Activated CD4-positive, alpha-beta T cell treated with anti-CD3 and anti-CD28 coated beads, Interleukin-2, amount 10 ng/mL, durations not matched to agents 24 days and 14 days (primary cell): ENCODE results near the gene SNX33. TPM values are rescaled to one million over a fixed set of nuclear protein-coding genes. Genes with fewer than 3 reads are reported as not detected.
A peak's percentile ranks its signal among the peaks of the same experiment; 100 is the strongest.
"Not testable (repeated sequence)": the region's sequence is repeated elsewhere in the genome, so short reads cannot be mapped to it uniquely, and the experiment has no call there.

ENCODE experiments used
- DNase-seq: peaks from one replicate; pipeline ENCODE4 v3.0.0; 2022
- H3K27ac Mint-ChIP-seq: one replicate; pipeline ENCODE4 v1.8.0; 2022; ENCODE audit warnings: mild to moderate bottlenecking, mixed read lengths
- H3K27me3 Mint-ChIP-seq: one replicate; pipeline ENCODE4 v1.8.0; 2022; ENCODE audit warnings: mixed read lengths
- H3K36me3 Mint-ChIP-seq: one replicate; pipeline ENCODE4 v1.8.0; 2022; ENCODE audit warnings: low read depth, mild to moderate bottlenecking, mixed read lengths
- H3K4me1 Mint-ChIP-seq: one replicate; pipeline ENCODE4 v1.8.0; 2021; ENCODE audit warnings: mixed read lengths
- H3K4me3 Mint-ChIP-seq: one replicate; pipeline ENCODE4 v1.8.0; 2022; ENCODE audit warnings: mild to moderate bottlenecking, moderate library complexity, mixed read lengths
- H3K9me3 Mint-ChIP-seq: one replicate; pipeline ENCODE4 v1.8.0; 2021; ENCODE audit warnings: mixed read lengths
- intact Hi-C: fragments of 100-400 bp; cut with micrococcal nuclease; formaldehyde crosslinking; loops from one replicate; pipeline ENCODE4 v1.15.1; 2023
- total RNA-seq: library from RNA; stranded (reverse); gene quantifications from 2 replicates; pipeline ENCODE4 v1.2.3, GENCODE V29; 2022

The SNX33 gene
- 4.1 TPM in 2 replicates for total RNA-seq

GRCh38 chr15:75647370-75648155, at the start of gene SNX33:
SNX33 (plus strand) TSS chr15:75647912; CDS start chr15:75649103, 1,191 bp downstream.
- Mint-ChIP-seq H3K27ac (peak within 1 kb of the TSS; percentile 79), H3K27me3 (peaks cover 7% of the 10 kb centered on the region), H3K36me3 (peaks cover 2% of the 10 kb centered on the region), H3K4me3 (peak within 1 kb of the TSS; percentile 90), H3K4me1 (peaks cover 37% of the 10 kb centered on the region), H3K9me3 (no peaks in the 10 kb centered on the region)
- intact Hi-C loops = no loop called here
- peak; percentile 89 for DNase-seq

GRCh38 chr15:75598361-75598760, 49.4 kb upstream of the SNX33 start:
- intact Hi-C loops = no loop called here
- Mint-ChIP-seq H3K4me3 (peak overlapping the region; percentile 59), H3K9me3 (no peaks in the 10 kb centered on the region), H3K27ac (peak overlapping the region; percentile 85), H3K36me3 (peaks cover 52% of the 10 kb centered on the region), H3K4me1 (peaks cover 36% of the 10 kb centered on the region), H3K27me3 (no peaks in the 10 kb centered on the region)
- no peak for DNase-seq

- no peak overlapping the region for H3K4me3 Mint-ChIP-seq
- H3K27me3 Mint-ChIP-seq = no peaks in the 10 kb centered on the region
- no peak overlapping the region for H3K27ac Mint-ChIP-seq
- H3K4me1 Mint-ChIP-seq = peaks cover 36% of the 10 kb centered on the region
- H3K36me3 Mint-ChIP-seq = peaks cover 55% of the 10 kb centered on the region
- intact Hi-C loops = no loop called here
- DNase-seq = no peak
- no peaks in the 10 kb centered on the region for H3K9me3 Mint-ChIP-seq
These were observed 48.3 kb upstream of the SNX33 start for GRCh38 chr15:75599401-75599800.

- no peak for DNase-seq
- Mint-ChIP-seq H3K4me1 (peaks cover 32% of the 10 kb centered on the region), H3K27ac (peak overlapping the region; percentile 88), H3K36me3 (peaks cover 62% of the 10 kb centered on the region), H3K9me3 (no peaks in the 10 kb centered on the region), H3K27me3 (no peaks in the 10 kb centered on the region), H3K4me3 (peak overlapping the region; percentile 65)
- intact Hi-C loops = loop anchor here (2.0 kb wide), 1 partner anchor 19 kb away; the partner anchor contains the start of gene SNUPN
These were observed 41.7 kb upstream of the SNX33 start for GRCh38 chr15:75606026-75606425.

- Mint-ChIP-seq H3K9me3 (no peaks in the 10 kb centered on the region), H3K4me3 (peak overlapping the region; percentile 65), H3K4me1 (peaks cover 30% of the 10 kb centered on the region), H3K27me3 (no peaks in the 10 kb centered on the region), H3K36me3 (peaks cover 60% of the 10 kb centered on the region), H3K27ac (peak overlapping the region; percentile 88)
- intact Hi-C loops = loop anchor here (2.0 kb wide), 1 partner anchor 18 kb away; the partner anchor contains the start of gene SNUPN
- peak; percentile 78 for DNase-seq
These were observed 40.7 kb upstream of the SNX33 start for GRCh38 chr15:75606711-75607699.

GRCh38 chr15:75616766-75617165, 30.9 kb upstream of the SNX33 start:
- Mint-ChIP-seq H3K4me3 (no peak overlapping the region), H3K9me3 (no peaks in the 10 kb centered on the region), H3K4me1 (peaks cover 20% of the 10 kb centered on the region), H3K36me3 (peaks cover 50% of the 10 kb centered on the region), H3K27me3 (no peaks in the 10 kb centered on the region), H3K27ac (no peak overlapping the region)
- no peak for DNase-seq
- intact Hi-C loops = no loop called here

- H3K4me3 Mint-ChIP-seq = peak overlapping the region; percentile 58
- DNase-seq = no peak
- intact Hi-C loops = loop anchor here (10.0 kb wide), 1 partner anchor 835 kb away; the partner anchor contains the start of gene CSK
- peaks cover 33% of the 10 kb centered on the region for H3K36me3 Mint-ChIP-seq
- no peaks in the 10 kb centered on the region for H3K27me3 Mint-ChIP-seq
- peak overlapping the region; percentile 82 for H3K27ac Mint-ChIP-seq
- H3K9me3 Mint-ChIP-seq = no peaks in the 10 kb centered on the region
- H3K4me1 Mint-ChIP-seq = peaks cover 24% of the 10 kb centered on the region
These were observed 27.5 kb upstream of the SNX33 start for GRCh38 chr15:75620058-75620820.

- no peak for DNase-seq
- Mint-ChIP-seq H3K27ac (peak overlapping the region; percentile 82), H3K4me3 (peak overlapping the region; percentile 58), H3K4me1 (peaks cover 25% of the 10 kb centered on the region), H3K36me3 (peaks cover 28% of the 10 kb centered on the region), H3K9me3 (no peaks in the 10 kb centered on the region), H3K27me3 (no peaks in the 10 kb centered on the region)
- intact Hi-C loops = loop anchor here (10.0 kb wide), 1 partner anchor 836 kb away; the partner anchor contains the start of gene CSK
These were observed 26.8 kb upstream of the SNX33 start for GRCh38 chr15:75620841-75621391.

GRCh38 chr15:75622505-75622904, 25.2 kb upstream of the SNX33 start:
- Mint-ChIP-seq H3K36me3 (peaks cover 18% of the 10 kb centered on the region), H3K4me1 (peaks cover 36% of the 10 kb centered on the region), H3K27ac (peak overlapping the region; percentile 70), H3K27me3 (no peaks in the 10 kb centered on the region), H3K9me3 (no peaks in the 10 kb centered on the region), H3K4me3 (no peak overlapping the region)
- intact Hi-C loops = loop anchor here (10.0 kb wide), 1 partner anchor 838 kb away; the partner anchor contains the start of gene CSK
- no peak for DNase-seq

GRCh38 chr15:75625542-75626347, 22.0 kb upstream of the SNX33 start, which contains the start of gene SNUPN:
SNUPN (minus strand) TSS chr15:75625725; CDS start chr15:75621051, 4,674 bp downstream.
- Mint-ChIP-seq H3K9me3 (no peaks in the 10 kb centered on the region), H3K4me3 (peak within 1 kb of the TSS; percentile 93), H3K4me1 (peaks cover 34% of the 10 kb centered on the region), H3K36me3 (peaks cover 10% of the 10 kb centered on the region), H3K27ac (peak within 1 kb of the TSS; percentile 94), H3K27me3 (no peaks in the 10 kb centered on the region)
- peak; percentile 97 for DNase-seq
- intact Hi-C loops = loop anchor here (1.0 to 10.0 kb wide), 5 partner anchors 15 to 841 kb away; partner anchors contain the start of genes CSK, IMP3 and PTPN9

- Mint-ChIP-seq H3K4me3 (no peak overlapping the region), H3K27me3 (no peaks in the 10 kb centered on the region), H3K27ac (no peak overlapping the region), H3K4me1 (peaks cover 12% of the 10 kb centered on the region), H3K9me3 (no peaks in the 10 kb centered on the region), H3K36me3 (peaks cover 4% of the 10 kb centered on the region)
- DNase-seq = no peak
- intact Hi-C loops = no loop called here
These were observed 15.8 kb upstream of the SNX33 start for GRCh38 chr15:75631935-75632334.

GRCh38 chr15:75633922-75634321, 13.8 kb upstream of the SNX33 start:
- H3K4me3 Mint-ChIP-seq, H3K9me3 Mint-ChIP-seq, H3K27me3 Mint-ChIP-seq, H3K27ac Mint-ChIP-seq, intact Hi-C loops, DNase-seq: not testable (repeated sequence)
- Mint-ChIP-seq H3K4me1 (peaks cover 21% of the 10 kb centered on the region), H3K36me3 (peaks cover 20% of the 10 kb centered on the region)
